GM20431 (cell line): Measurements from ENCODE around the gene MLPH.

Experiments used
- in situ Hi-C: fragments of 300-500 bp; cut with MseI, MboI; formaldehyde crosslinking; loops from one replicate; pipeline ENCODE4 v1.15.0; 2020; ENCODE audit warnings: low sequenced_read_pairs; ENCODE audit not compliant: unreplicated experiment

The MLPH gene, protein sequence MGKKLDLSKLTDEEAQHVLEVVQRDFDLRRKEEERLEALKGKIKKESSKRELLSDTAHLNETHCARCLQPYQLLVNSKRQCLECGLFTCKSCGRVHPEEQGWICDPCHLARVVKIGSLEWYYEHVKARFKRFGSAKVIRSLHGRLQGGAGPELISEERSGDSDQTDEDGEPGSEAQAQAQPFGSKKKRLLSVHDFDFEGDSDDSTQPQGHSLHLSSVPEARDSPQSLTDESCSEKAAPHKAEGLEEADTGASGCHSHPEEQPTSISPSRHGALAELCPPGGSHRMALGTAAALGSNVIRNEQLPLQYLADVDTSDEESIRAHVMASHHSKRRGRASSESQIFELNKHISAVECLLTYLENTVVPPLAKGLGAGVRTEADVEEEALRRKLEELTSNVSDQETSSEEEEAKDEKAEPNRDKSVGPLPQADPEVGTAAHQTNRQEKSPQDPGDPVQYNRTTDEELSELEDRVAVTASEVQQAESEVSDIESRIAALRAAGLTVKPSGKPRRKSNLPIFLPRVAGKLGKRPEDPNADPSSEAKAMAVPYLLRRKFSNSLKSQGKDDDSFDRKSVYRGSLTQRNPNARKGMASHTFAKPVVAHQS

DNA sequence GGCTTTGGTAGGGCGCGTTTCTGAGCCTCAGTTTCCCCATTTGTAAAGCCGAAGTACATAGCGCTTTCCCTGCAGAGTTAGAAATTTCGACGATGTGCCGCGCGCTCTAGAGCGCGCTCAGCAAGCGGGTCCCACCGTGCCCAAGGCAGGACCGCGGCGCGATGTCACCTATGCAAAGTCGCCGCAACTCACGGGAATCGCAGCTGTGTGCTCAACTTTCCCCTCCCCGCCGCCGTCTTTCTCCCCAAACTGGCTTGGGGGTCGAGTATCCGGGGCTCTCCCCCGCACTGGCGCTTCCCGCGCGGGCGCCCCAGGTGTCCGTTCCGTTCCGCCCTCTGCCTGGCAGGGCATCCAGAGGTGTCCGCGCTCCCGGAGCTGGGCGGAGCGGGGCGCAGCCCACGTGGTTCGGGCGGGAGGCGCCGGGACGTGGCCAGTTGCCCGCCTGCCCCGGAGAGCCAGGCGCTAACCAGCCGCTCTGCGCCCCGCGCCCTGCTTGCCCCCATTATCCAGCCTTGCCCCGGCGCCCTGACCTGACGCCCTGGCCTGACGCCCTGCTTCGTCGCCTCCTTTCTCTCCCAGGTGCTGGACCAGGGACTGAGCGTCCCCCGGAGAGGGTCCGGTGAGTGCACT, at the start of gene MLPH:
TSS of gene MLPH (plus strand) at position 433 of the 630 bp plus-strand sequence. CDS start 6,176 bp downstream, outside the sequence.
- in situ Hi-C loops = no loop called here

- in situ Hi-C loops = no loop called here
Measured at GRCh38 chr2:237437566-237437965, 49.5 kb upstream of the MLPH start.

GRCh38 chr2:237438080-237438940, 48.7 kb upstream of the MLPH start:
- in situ Hi-C loops = no loop called here

DNA sequence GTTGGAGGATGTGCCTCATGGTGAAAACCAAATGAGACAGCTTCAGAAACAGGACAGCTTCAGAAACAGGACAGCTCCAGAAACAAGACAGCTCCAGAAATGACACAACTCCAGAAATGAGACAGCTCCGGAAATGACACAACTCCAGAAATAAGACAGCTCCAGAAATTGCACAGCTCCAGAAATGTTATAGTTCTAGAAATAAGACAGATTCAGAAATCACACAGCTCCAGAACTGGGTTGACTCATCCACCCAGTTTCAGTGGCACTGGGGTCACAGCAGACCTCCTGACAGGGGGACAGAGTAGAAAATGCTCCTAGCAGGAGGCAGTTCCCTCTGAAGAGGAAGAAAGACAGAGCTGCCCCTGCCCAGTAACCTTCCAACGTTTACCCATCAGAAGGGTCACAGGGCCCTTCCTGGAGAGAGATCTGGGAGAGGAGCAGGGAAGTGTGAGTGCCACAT, 46.2 kb upstream of the MLPH start:
- in situ Hi-C loops = no loop called here

- in situ Hi-C loops = no loop called here
Measured at GRCh38 chr2:237441605-237442274, 45.3 kb upstream of the MLPH start.

- in situ Hi-C loops = no loop called here
Measured at GRCh38 chr2:237444071-237444470, 43.0 kb upstream of the MLPH start.

- in situ Hi-C loops = no loop called here
Measured at GRCh38 chr2:237445611-237446337, 41.3 kb upstream of the MLPH start.

- in situ Hi-C loops = no loop called here
Measured at GRCh38 chr2:237446338-237446665, 40.7 kb upstream of the MLPH start.

GRCh38 chr2:237447496-237447895, 39.6 kb upstream of the MLPH start:
- in situ Hi-C loops = no loop called here

DNA sequence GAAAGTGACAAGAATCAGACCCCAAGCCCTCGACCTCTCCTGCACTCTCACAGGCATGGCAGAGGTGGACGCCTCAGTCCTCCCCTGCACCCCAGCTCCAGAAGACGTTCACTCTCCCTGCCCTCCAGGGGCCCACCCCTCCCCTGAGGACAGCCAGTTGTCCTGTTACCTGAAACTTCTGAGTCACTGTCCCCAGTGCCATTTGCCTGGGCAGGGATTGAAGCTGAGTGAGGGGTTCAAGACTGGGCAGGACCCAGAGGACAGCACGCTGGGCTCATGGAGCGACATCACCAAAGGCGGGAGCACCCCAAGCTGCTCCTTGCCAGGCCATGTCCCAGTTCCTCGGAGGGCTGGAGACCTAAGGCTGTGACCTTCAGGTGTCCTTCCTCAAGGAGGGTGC, 38.9 kb upstream of the MLPH start:
- in situ Hi-C loops = no loop called here

GRCh38 chr2:237448626-237449025, 38.4 kb upstream of the MLPH start:
- in situ Hi-C loops = no loop called here

DNA sequence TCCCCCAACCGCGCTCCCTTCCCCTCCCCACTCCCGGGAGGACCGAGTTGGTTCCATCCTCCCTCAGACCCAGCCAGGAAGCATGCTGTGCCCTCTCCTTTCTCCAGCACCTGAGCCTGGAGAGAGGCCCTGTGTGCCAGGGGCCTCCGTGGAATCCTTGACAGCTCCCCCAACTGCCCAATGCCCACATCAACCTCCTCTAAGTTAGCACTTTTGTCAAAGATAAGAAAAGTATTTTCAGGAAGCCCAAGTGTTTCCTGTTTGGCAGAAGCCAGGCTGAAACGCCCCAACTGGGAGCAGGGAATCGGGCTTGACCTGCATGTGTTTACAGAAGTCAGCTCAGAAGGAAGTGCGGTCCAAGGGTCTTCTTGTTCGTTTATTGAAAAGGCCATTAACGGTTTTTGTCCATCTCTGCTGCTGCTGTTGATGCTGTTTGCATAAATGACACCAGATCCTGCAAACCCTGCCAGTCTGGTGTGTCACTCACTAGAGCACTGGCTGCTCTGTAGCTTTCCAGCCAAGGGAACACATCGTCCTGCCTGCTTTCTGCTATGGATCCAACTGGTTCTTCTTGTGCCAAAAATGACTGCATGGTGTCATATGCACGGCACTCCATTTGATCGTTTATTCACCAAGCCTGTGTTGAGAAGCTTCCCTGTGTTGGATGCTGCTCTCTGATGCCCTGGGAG, 37.7 kb upstream of the MLPH start:
- in situ Hi-C loops = no loop called here

GRCh38 chr2:237450108-237450507, 36.9 kb upstream of the MLPH start:
- in situ Hi-C loops = no loop called here

DNA sequence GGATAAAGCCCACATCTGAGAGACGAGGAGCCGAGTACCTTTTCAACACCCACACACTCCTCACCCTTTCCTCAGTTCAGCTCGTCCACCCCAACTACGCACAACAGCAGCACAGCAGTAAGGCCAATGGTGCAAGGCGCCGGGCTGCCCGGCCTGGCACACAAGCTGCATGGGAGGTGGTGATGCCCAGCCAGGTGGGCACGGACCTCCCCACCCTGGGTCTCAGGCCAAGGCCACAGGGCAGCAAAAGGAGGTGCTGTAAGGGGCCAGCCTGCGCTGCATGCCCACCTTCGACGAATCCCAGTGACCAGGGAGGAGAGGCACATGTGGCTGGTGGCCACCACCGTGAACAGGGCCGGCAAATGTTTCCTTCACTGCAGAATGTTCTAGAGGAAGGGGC, 36.5 kb upstream of the MLPH start:
- in situ Hi-C loops = no loop called here

DNA sequence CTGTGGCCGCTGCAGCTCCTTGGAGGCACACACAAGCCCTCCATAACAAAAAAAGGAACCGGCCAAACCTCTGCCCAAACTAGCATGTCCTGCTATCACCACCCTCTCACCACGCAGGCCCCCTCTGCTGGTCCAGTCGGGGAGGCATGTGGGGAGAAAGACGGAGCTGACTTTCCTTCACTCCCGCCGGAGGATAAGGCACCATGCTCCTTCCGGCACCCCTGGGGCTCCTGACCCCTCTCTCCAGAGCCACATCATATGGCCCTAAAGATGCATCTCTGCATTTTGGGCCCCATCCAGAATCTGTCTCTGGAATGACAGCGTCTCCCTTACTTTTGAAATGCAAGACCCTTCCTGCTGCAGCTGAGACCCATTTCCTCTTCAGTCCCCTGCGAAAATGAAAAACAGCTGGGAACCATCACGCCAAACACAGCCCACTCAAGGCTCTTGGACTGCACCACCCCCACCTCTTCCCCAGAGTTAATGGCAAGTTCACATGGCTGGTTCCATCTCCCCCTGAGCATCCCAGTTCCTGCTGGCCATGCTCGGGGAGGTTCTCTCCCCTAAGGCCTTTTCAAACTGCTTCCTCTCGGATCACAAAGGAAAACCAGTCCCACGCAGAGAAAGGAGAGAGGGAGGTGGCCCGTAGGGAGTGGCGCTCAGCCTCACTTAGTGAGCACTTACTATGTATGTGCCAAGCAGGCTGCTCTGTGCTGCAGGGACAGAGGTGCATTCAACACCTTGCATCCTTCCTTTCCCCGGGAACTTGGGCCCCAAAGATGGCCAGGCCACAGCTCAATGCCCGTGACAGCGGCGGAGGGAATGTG, 35.2 kb upstream of the MLPH start:
- in situ Hi-C loops = no loop called here

GRCh38 chr2:237452861-237453260, 34.2 kb upstream of the MLPH start:
- in situ Hi-C loops = no loop called here

- in situ Hi-C loops = no loop called here
Measured at GRCh38 chr2:237453671-237454070, 33.4 kb upstream of the MLPH start.

- in situ Hi-C loops = no loop called here
Measured at GRCh38 chr2:237455764-237456163, 31.3 kb upstream of the MLPH start.
